Sigmoid colon (tissue), 7 donors: ENCODE measurements around the gene POU5F2. TPM values are rescaled to one million over a fixed set of nuclear protein-coding genes. Genes with fewer than 3 reads are reported as not detected.

ENCODE experiments used
- DNase-seq: peaks from one replicate; pipeline ENCODE4 v3.0.0-alpha.2; 2019
- H3K27ac ChIP-seq, 4 donors: fragments of 200-600 bp; sonication (generic); one replicate each; pipeline ENCODE4 v1.5.1; 2016 to 2019; ENCODE audit warnings: mild to moderate bottlenecking in 1 of 4
- H3K27me3 ChIP-seq, 3 donors: fragments of 200-600 bp; sonication (generic); one replicate each; pipeline ENCODE4 v1.5.1; 2019; ENCODE audit warnings: mild to moderate bottlenecking in 1 of 3
- H3K36me3 ChIP-seq, 4 donors: fragments of 200-600 bp; sonication (generic); one replicate each; pipeline ENCODE4 v1.5.1; 2016 to 2019
- H3K4me1 ChIP-seq, 4 donors: fragments of 200-600 bp; sonication (generic); one replicate each; pipeline ENCODE4 v1.5.1; 2017 to 2019
- H3K4me3 ChIP-seq, 4 donors: fragments of 200-600 bp; sonication (generic); one replicate each; pipeline ENCODE4 v1.5.1; 2017 to 2019; ENCODE audit warnings: mild to moderate bottlenecking in 2 of 4, moderate library complexity in 1 of 4
- H3K9me3 ChIP-seq, 4 donors: fragments of 200-600 bp in 3 of 4; sonication (generic) in 3 of 4; one replicate each; pipeline versions ENCODE4 v1.5.1 to v1.6.1; 2013 to 2019
- CTCF ChIP-seq, 4 experiments: fragments of 450-650 bp in 3 of 4; fragments of 200-600 bp in 1 of 4; IDR thresholded peaks; one replicate each; pipeline ENCODE4 v1.5.1; 2016 to 2019; ENCODE audit warnings: antibody characterized with exemption in 4 of 4, mild to moderate bottlenecking in 3 of 4, moderate library complexity in 2 of 4
- EP300 ChIP-seq, 4 donors: sonication (generic); formaldehyde crosslinking; IDR thresholded peaks; one replicate each; pipeline ENCODE4 v1.6.1; 2017; ENCODE audit warnings: antibody characterized with exemption in 4 of 4
- POLR2A ChIP-seq, 2 donors: fragments of 450-650 bp; IDR thresholded peaks; one replicate each; pipeline ENCODE4 v1.6.1; 2016; ENCODE audit warnings: antibody characterized with exemption in 2 of 2, mild to moderate bottlenecking in 2 of 2, moderate library complexity in 2 of 2
- POLR2AphosphoS5 ChIP-seq, 4 donors: sonication (generic); formaldehyde crosslinking; IDR thresholded peaks; one replicate each; pipeline ENCODE4 v1.6.1; 2017; ENCODE audit warnings: antibody characterized with exemption in 4 of 4
- WGBS, 2 donors: extraction: QIAGEN DNeasy Blood & Tissue Kit; methylation state at CpG; one replicate each; pipeline ENCODE4 v1.1.7; 2013; 5-methylcytosine and 5-hydroxymethylcytosine counted together
- intact Hi-C: fragments of 100-400 bp; cut with DNase I; formaldehyde crosslinking; loops from one replicate; pipeline ENCODE4 v1.15.1; 2023
- polyA plus RNA-seq, 3 donors: library from polyadenylated mRNA; stranded (reverse); fragments of 200-250 nt; gene quantifications; one replicate each; pipeline ENCODE4 v1.2.3, GENCODE V29; 2013
- total RNA-seq, 4 donors: library from RNA; depleted of rRNA; stranded (reverse); fragments of >200 nt; gene quantifications; one replicate each; pipeline ENCODE4 v1.1.0, GENCODE V29; 2016
- donor health status: healthy with polysubstance abuse.
- donor health status: Bipolar disorder and iron deficiency.
- donor health status: healthy.

POU5F2 gene
- 1 to 10 TPM; 2.5 to 6.1 (median 3.2) TPM for total RNA-seq
- polyA plus RNA-seq: under 1 TPM in 2 of 3 donors, not detected in 1; under 0.01 to 0.17 TPM

DNA sequence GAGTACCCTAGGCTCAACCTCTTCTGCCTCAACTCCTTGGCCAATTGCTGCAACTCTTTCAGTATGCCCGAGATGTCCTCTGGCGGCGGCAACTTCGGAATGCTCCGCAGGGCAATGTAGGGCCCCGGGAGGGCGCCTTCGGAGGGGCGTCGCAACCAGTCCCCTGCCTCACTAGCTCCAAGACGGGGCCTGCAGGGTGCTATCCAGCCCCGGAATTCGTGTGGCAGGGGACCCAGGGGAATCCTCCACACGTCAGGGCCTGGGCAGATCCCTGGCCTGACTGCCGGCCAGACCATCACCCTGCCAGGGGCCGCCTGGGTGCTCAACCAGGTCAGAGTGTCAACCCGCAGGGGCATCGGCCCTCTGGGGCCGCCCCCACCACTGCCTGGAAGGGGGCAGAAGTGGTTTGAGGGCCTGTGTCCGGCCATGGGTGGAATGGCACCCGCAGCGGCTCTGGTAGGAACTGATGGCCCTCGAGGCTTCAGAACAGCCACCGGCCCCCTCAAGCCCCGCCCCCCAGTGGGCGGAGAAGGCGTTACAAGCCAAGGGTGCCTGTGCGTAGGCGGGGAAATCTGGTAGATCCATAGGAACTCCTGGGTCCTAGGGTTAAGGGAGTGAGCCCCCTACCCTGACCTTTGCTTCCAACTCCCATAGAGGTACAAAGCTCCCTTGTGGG lies at the start of gene POU5F2:
Gene POU5F2 (minus strand): TSS at position 465 of the 676 bp plus-strand sequence. CDS start 37 bp downstream, at position 428.
- no peak for DNase-seq
- intact Hi-C loops: no loop called here
- Histone ChIP-seq H3K9me3 (peaks cover 0 to 3% (median 0%) of the 10 kb centered on the region in 4 donors), H3K4me3 (no peak within 1 kb of the TSS), H3K36me3 (peaks cover 0 to 8% (median 0%) of the 10 kb centered on the region in 4 donors), H3K27ac (no peak within 1 kb of the TSS), H3K27me3 (no peaks in the 10 kb centered on the region), H3K4me1 (no peaks in the 10 kb centered on the region)
- TF ChIP-seq POLR2AphosphoS5 (IDR thresholded peaks at IDR 0.05) (no peak), EP300 (IDR thresholded peaks at IDR 0.05) (no peak), POLR2A (IDR thresholded peaks at IDR 0.05) (no peak), CTCF (IDR thresholded peaks at IDR 0.05) (no peak)
- WGBS, 2 donors: 96 to 97% methylated on average over 29 of the region's 29 CpGs

- Histone ChIP-seq H3K27ac (no peak overlapping the region), H3K4me3 (no peak overlapping the region), H3K9me3 (no peaks in the 10 kb centered on the region), H3K27me3 (no peaks in the 10 kb centered on the region), H3K4me1 (no peaks in the 10 kb centered on the region), H3K36me3 (no peaks in the 10 kb centered on the region)
- intact Hi-C loops: no loop called here
- 92 to 96% methylated on average over 3 of the region's 3 CpGs for WGBS, 2 donors
- DNase-seq: no peak
- no peak for TF ChIP-seq POLR2AphosphoS5 (IDR thresholded peaks at IDR 0.05)
- TF ChIP-seq EP300 (IDR thresholded peaks at IDR 0.05): no peak
- no peak for TF ChIP-seq CTCF (IDR thresholded peaks at IDR 0.05)
- no peak for TF ChIP-seq POLR2A (IDR thresholded peaks at IDR 0.05)
Observed at GRCh38 chr5:93790401-93790800, 49.0 kb upstream of the POU5F2 start.

DNA sequence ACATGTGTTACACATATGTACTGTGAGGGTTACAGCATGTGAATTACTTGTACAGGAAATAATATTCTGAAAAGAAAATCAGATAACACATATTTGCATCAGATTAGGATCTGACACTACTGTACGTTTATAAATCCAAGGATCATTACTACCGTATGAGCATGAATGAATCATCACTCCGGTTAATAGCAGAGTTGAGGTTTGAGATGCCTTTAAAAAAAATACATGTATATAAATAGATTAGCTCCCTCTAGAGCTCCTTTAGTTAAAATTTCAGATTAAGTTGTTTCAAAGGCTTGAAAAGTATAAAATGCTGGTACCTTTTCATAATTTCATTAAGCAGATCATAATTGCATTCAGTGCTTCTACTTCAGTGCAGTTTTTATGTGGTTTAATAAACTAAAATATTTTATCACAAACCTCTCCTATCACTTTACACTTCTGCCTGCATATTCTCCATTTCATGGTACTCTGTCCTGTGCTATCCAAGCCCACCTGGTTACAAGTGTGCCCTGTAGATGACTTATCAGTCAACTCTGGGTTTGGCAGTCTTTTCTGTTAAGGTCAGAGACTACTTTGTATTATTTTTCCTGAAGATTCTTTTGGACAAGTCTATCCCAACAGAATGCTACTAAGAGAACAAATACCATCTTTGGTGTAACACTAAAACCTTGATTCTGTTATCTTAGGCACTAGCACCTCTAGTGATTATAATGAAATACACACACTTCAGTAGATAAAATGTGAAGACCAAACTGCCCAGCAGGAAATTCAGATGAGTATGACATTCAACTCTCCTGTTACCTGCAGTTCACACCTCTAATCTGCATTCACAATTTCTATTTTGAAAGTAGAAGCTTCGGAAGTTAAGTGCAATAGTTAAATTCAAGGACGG lies 48.0 kb upstream of the POU5F2 start:
- H3K27me3 ChIP-seq: no peaks in the 10 kb centered on the region
- 74 to 78% methylated on average over 5 of the region's 5 CpGs for WGBS, 2 donors
- no peaks in the 10 kb centered on the region for H3K9me3 ChIP-seq
- no peaks in the 10 kb centered on the region for H3K36me3 ChIP-seq
- no peak for DNase-seq
- no peak overlapping the region for H3K4me3 ChIP-seq
- no peaks in the 10 kb centered on the region for H3K4me1 ChIP-seq
- H3K27ac ChIP-seq: no peak overlapping the region
- no peak for TF ChIP-seq POLR2AphosphoS5 (IDR thresholded peaks at IDR 0.05)
- TF ChIP-seq CTCF (IDR thresholded peaks at IDR 0.05): no peak
- no peak for TF ChIP-seq POLR2A (IDR thresholded peaks at IDR 0.05)
- TF ChIP-seq EP300 (IDR thresholded peaks at IDR 0.05): no peak
- intact Hi-C loops: no loop called here

DNA sequence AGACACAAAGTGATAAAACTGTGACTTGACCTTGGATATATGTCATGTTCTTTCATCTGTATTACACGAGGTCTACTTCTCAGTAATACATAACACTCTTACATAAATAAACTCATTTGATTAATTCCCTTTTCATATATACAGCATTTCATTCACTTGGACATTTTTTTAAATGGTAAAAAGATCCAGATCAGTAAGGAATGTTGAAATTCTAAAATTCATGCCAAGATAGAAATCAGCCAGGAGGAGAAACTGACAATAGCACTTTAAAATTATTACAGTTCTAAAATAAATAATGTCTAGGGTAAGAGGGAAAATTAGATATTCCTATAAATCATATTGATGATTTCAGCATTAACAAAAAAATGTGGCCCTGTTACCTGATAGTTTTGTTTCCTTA lies 46.2 kb upstream of the POU5F2 start:
- Histone ChIP-seq H3K4me1 (no peaks in the 10 kb centered on the region), H3K9me3 (no peaks in the 10 kb centered on the region), H3K27me3 (no peaks in the 10 kb centered on the region), H3K4me3 (no peak overlapping the region), H3K27ac (no peak overlapping the region), H3K36me3 (no peaks in the 10 kb centered on the region)
- DNase-seq: no peak
- intact Hi-C loops: no loop called here
- WGBS, 2 donors: 60 to 68% methylated on average over 1 of the region's 1 CpG
- TF ChIP-seq CTCF (IDR thresholded peaks at IDR 0.05) (no peak), POLR2AphosphoS5 (IDR thresholded peaks at IDR 0.05) (no peak), POLR2A (IDR thresholded peaks at IDR 0.05) (no peak), EP300 (IDR thresholded peaks at IDR 0.05) (no peak)
